Mucosa of descending colon (tissue), 3 donors: ENCODE results near the gene PRAMEF11. TPM values are rescaled to one million over a fixed set of nuclear protein-coding genes. Genes with fewer than 3 reads are reported as not detected.

Experiments
- ATAC-seq: fragments of 200-7000 bp; cut with Tn5 transposase; one replicate; pipeline ENCODE4 v1.9.1; 2020; ENCODE audit warnings: mild to moderate bottlenecking, moderate library complexity
- DNase-seq, 3 donors: peaks; one replicate each; pipeline ENCODE4 v3.0.0-alpha.2; 2020
- H3K36me3 ChIP-seq: fragments of 200-600 bp; one replicate; pipeline ENCODE4 v1.8.0; 2021; ENCODE audit warnings: low read depth, mild to moderate bottlenecking
- H3K4me1 ChIP-seq: fragments of 200-600 bp; one replicate; pipeline ENCODE4 v1.8.0; 2021; ENCODE audit warnings: low read depth, mild to moderate bottlenecking
- H3K4me3 ChIP-seq: fragments of 200-600 bp; one replicate; pipeline ENCODE4 v1.8.0; 2021; ENCODE audit warnings: mild to moderate bottlenecking
- H3K9me3 ChIP-seq: fragments of 200-600 bp; one replicate; pipeline ENCODE4 v1.8.0; 2021; ENCODE audit warnings: mild to moderate bottlenecking
- CTCF ChIP-seq: fragments of 200-600 bp; IDR thresholded peaks from one replicate; pipeline ENCODE4 v1.8.0; 2022; ENCODE audit warnings: antibody characterized with exemption, mild to moderate bottlenecking
- intact Hi-C, 2 donors: fragments of 100-400 bp; cut with DNase I in 1 of 2; cut with micrococcal nuclease in 1 of 2; formaldehyde crosslinking; loops; one replicate each; pipeline versions ENCODE4 v1.11.0 to v1.11.1; 2022; cut with DNase I, micrococcal nuclease
- total RNA-seq, 3 donors: library from RNA; stranded (reverse); fragmentation: NEBNext Ultra II Directional in 2 of 3; extraction: Animal tissue kit (Norgen Biotek cat#: 25700) in 2 of 3; gene quantifications; one replicate each; pipeline versions ENCODE4 v1.2.1 to v1.2.4, GENCODE V29; 2021 to 2023
- donor health status: DM: no; HTN: no; CAD: no; lungs with moderate emphysema.
- donor health status: DM: no; HTN: no; CAD: no.
- donor health status: DM: no; HTN: yes; CAD: no.

Gene PRAMEF11
- total RNA-seq, 3 donors from 2014 or later, result not detected

GRCh38 chr1:12778907-12779306, 52.3 kb downstream of the PRAMEF11 start:
- H3K4me1 ChIP-seq, result no peaks in the 10 kb centered on the region
- no peak for TF ChIP-seq CTCF
- intact Hi-C loops, result no loop called here
- peaks cover 2% of the 10 kb centered on the region for H3K9me3 ChIP-seq
- no peaks in the 10 kb centered on the region for H3K36me3 ChIP-seq
- ATAC-seq (no peak), DNase-seq (no peak)
- no peak overlapping the region for H3K4me3 ChIP-seq

GRCh38 chr1:12778061-12778460, 53.1 kb downstream of the PRAMEF11 start:
- intact Hi-C loops, result no loop called here
- H3K4me3 ChIP-seq, result no peak overlapping the region
- H3K9me3 ChIP-seq, result no peaks in the 10 kb centered on the region
- DNase-seq (no peak), ATAC-seq (no peak)
- H3K36me3 ChIP-seq, result no peaks in the 10 kb centered on the region
- no peak for TF ChIP-seq CTCF
- H3K4me1 ChIP-seq, result no peaks in the 10 kb centered on the region

- DNase-seq (no peak), ATAC-seq (no peak)
- Histone ChIP-seq H3K4me3 (no peak overlapping the region), H3K4me1 (no peaks in the 10 kb centered on the region), H3K36me3 (no peaks in the 10 kb centered on the region), H3K9me3 (no peaks in the 10 kb centered on the region)
- TF ChIP-seq CTCF, result no peak
- intact Hi-C loops, result no loop called here
Measured at GRCh38 chr1:12776801-12777557, 54.2 kb downstream of the PRAMEF11 start.

- Histone ChIP-seq H3K9me3 (no peaks in the 10 kb centered on the region), H3K36me3 (no peaks in the 10 kb centered on the region), H3K4me1 (no peaks in the 10 kb centered on the region), H3K4me3 (no peak overlapping the region)
- DNase-seq (no peak), ATAC-seq (no peak)
- intact Hi-C loops, result no loop called here
- no peak for TF ChIP-seq CTCF
Measured at GRCh38 chr1:12775443-12775842, 55.8 kb downstream of the PRAMEF11 start.

- Histone ChIP-seq H3K4me3 (no peak overlapping the region), H3K9me3 (no peaks in the 10 kb centered on the region), H3K4me1 (no peaks in the 10 kb centered on the region), H3K36me3 (no peaks in the 10 kb centered on the region)
- ATAC-seq (no peak), DNase-seq (no peak)
- TF ChIP-seq CTCF, result no peak
- intact Hi-C loops, result no loop called here
Measured at GRCh38 chr1:12774801-12775345, 56.3 kb downstream of the PRAMEF11 start.

Other genes with a start within 250 kb of the PRAMEF11 start
- gene DHRS3, start 213.2 kb downstream of the PRAMEF11 start, total RNA-seq, result 100 to 1,000 TPM in 1 of 3 donors, 10 to 100 TPM in 2; 85.9 to 141 (median 90.1) TPM
- gene AADACL4, start 187.3 kb downstream of the PRAMEF11 start, total RNA-seq, result not detected
- gene AADACL3, start 115.3 kb downstream of the PRAMEF11 start, total RNA-seq, result not detected
- not detected for gene CFAP107, start 85.2 kb downstream of the PRAMEF11 start, total RNA-seq
- gene PRAMEF12, start 57.7 kb downstream of the PRAMEF11 start, total RNA-seq, result not detected
- gene PRAMEF1, start 40.0 kb downstream of the PRAMEF11 start, total RNA-seq, result not detected
- not detected for gene HNRNPCL1, start 17.3 kb upstream of the PRAMEF11 start, total RNA-seq
- gene PRAMEF2, start 25.7 kb upstream of the PRAMEF11 start, total RNA-seq, result not detected
- gene PRAMEF4, start 54.8 kb upstream of the PRAMEF11 start, total RNA-seq, result not detected
- gene PRAMEF10, start 66.9 kb upstream of the PRAMEF11 start, total RNA-seq, result not detected
- gene PRAMEF7, start 85.2 kb upstream of the PRAMEF11 start, total RNA-seq, result not detected
- not detected for gene PRAMEF6, start 116.2 kb upstream of the PRAMEF11 start, total RNA-seq
- not detected for gene PRAMEF27, start 225.2 kb upstream of the PRAMEF11 start, total RNA-seq
- not detected for gene HNRNPCL3, start 229.4 kb upstream of the PRAMEF11 start, total RNA-seq
- not detected for gene PRAMEF25, start 239.4 kb upstream of the PRAMEF11 start, total RNA-seq